Measurements from ENCODE around the gene MGAT5B.

Gene MGAT5B

DNA sequence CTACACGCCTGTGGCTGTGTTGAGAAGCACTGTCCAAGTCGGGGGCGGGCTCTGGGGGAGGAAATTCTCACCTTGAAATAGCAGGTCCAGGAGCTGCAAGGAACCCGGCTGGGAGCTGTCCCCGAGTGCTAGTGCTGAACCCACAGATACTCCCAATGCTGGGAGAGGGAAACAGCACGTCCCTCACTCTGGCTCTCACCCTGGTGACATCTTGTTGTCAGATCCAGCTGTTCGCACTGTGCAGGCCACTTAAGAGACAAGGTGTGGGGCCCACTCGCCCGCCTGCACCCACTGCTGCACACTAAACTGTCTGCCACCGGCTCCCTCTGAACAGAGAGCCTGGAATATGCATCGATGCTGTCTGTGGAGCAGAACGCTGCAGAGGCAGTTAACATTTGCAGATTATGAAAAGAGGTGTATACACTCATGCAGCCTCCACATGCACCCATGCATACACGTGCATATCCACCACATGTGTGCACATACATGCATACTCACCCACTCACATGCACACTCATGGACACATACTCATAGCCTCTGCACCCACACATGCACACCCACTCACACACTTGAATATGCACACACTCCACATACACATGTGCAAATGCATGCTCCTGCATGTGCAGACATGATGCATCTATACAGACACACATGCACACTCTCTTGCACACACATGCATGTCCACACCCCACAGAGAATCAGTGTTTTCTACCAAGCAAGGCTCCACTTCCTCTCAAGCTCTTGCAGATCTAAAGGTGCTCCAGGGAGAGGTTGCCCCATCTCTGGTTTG lies 42.0 kb downstream of the MGAT5B start:
- DNase-seq: no peak

DNA sequence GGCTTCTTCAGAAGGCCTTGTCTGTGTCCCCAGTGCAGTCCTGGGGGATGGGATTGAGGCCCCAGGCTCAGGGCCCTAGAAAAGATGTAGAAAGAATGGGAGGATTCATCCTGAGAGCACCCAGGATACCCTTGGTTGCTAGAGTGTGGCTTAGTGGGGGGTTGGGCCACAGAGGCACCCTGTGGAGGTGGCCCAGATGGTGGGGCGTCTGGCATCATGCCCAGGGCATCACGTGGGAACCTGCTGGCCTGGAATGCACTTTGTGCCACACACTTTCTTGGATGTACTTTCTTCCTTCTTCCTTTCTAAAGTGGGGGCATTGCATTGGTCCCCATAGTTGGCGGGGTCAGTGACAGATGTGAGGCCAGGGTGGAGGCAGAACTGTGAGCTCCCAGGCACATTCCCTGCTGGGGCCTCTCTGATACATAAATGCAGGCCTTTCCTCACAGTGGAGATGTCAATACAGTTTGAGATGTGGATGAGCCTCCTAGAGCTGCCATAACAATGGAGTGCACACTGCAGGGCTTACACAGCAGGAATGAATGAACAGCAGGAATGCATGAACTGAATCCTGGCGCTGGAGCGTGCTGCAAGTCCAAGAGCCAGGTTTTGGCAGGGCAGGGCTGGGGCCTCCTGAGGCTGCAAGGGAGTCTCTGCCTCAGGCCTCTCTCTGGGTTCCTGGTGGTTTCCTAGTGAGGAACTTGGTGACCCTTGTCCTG lies 43.3 kb downstream of the MGAT5B start:
- DNase-seq: peak; percentile 70

DNA sequence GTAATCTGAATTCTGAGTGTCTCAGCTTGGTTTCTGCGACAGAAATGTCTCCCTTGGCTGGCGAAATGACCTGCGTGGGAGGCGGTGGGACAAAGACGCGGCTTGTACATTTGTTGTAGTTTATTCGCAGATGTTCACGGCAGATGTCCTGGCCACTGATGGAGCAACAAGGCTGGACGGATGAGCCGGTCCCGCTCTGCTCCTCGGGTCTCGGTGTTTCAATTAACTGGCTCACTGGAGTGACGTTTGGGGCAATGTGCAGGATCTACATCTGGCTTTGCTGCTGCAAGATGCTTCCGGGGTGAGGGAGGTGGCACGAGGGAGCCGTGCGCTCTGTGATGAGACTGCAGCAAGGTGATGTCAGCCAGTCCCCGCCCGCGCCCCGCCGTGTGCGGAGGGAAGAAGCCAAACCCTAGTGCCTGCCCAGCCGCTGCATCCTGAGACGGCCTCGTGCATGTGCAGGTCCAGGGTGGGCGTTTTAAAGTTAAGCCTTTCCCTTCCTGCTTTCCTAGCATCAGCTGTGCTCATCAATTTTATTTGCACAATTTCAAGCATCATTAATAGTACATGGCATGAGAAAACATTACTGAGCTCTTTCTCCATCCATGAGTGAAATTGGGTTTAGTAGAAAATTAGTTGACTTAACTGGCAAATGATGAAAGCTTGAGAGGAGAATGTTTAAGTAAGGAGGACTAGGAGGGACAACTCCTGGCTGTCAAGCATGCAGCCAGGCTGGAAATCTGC lies 44.4 kb downstream of the MGAT5B start:
- no peak for DNase-seq

DNA sequence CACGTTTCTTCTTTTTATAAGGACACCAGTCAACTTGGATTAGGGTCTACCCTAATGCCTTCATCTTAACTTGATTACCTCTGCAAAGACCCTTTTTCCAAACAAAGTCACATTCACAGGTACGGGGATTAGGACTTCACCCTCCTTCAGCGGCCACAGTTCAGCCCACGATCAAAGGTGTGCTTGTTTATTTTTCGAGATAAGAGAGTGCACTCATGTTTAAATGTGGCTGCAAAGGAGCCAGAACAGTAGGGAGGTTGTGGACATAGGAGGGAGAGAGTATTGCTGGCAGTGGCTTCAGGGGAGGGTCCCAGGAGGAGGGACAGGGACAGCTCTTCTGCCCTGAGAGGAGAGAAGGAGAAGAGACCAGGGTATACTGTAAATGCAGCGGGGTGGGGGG lies 46.7 kb downstream of the MGAT5B start:
- no peak for DNase-seq

DNA sequence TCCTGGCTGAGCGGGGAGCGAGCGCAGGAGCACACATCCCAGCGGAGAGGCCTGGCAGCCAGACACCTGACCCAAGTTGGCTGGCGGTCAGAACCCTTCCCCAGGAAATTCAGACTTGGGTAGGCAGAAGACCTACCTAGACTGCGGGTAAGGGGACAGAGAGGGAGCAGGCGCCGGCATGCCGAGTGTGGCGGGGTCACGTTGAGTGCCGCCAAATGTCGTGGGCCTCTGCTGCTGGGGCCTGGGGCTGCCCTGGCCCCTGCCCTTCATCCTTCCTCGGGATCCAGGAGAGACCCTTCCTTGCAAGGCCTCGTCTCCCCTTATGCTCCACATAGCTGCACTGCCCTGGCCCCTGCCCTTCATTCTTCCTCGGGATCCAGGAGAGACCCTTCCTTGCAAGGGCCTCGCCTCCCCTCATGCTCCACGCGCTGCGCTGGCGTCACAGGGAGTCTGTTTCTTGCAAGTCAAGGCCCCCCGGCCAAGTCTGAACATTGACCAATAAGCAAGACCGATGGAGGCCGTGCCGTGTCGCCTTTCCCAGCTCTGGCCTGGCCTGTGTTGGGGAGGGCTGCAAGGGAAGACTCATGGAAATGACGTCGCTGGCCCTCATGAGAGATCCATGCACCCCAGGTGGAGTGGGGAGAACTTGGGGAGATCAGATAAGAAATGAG lies 47.8 kb downstream of the MGAT5B start:
- DNase-seq: no peak

DNA sequence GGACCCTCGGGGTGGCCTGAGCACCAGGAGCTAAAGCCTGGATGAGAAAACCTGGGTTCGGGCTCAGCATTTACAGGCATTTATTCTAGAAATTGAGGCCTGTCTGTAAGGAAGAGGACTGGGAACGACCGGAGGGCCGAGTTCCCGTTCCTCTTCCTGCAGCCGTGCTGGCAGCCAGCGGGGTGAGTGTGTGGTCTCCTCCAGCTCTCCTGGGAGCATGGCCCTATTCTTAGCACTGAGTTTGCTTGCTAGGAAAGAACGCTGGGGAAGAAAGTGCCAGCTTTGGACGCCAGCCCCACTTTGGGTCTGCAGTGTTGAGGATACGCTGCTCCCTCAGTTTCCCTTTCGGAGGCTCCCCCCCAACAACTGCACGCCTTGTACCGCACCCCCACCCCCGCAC lies 49.6 kb downstream of the MGAT5B start:
- no peak for DNase-seq

DNA sequence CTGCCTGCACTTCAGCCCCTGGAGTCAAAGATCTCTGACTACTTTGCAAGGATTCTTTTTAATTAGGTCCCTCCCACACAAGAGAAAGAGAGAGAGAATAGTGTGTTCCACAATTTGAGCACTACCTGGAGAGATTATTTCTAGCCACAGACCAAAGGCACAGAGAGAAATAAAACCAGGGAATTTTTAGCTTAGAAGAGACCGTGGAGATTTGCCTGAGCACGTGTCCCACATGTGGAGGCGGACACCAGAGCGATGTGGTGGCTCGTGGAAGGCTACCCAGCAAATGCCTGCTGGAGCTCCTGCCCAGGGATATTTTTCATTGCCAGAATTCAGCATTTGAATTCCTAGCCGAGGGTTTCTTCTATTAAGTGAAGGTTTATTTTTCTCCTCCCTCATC lies 50.6 kb downstream of the MGAT5B start:
- no peak for DNase-seq

DNA sequence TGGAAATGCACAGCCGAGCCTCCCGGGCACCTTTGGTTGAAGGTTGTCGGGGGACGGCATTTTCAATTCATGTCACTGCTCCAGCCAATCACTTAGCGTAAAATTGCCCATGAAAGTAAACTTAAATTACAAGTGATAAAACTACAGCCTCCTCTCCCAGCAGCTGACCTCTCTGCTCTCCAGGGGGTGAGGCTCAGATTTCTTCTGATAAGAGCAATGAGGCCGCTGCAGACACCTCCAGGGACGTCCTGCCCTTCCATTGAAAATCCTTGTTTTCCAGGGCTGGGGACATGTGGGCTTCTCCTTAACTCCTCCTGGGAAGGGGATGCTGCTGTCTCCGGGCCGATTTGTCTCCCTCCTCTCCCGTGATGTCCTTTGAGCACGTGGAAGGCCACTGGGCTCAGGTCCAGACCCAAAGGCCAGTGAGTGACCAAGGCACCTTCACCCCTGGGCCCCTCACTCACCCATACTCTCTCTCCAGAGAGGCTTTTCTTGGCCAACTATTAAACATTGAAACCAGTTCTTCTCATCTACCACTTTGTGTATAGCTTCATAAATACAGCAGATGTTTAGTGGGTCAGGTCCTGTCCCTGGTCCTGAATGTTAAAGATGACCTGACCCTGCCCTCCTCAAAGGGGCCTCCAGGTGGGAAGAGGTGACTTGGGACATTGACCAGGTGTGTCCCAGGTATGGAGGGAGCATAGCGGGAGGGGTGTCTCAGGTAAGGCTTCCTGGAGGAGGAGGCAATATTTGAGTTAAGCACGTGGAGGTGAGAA lies 52.3 kb downstream of the MGAT5B start:
- DNase-seq: no peak

DNA sequence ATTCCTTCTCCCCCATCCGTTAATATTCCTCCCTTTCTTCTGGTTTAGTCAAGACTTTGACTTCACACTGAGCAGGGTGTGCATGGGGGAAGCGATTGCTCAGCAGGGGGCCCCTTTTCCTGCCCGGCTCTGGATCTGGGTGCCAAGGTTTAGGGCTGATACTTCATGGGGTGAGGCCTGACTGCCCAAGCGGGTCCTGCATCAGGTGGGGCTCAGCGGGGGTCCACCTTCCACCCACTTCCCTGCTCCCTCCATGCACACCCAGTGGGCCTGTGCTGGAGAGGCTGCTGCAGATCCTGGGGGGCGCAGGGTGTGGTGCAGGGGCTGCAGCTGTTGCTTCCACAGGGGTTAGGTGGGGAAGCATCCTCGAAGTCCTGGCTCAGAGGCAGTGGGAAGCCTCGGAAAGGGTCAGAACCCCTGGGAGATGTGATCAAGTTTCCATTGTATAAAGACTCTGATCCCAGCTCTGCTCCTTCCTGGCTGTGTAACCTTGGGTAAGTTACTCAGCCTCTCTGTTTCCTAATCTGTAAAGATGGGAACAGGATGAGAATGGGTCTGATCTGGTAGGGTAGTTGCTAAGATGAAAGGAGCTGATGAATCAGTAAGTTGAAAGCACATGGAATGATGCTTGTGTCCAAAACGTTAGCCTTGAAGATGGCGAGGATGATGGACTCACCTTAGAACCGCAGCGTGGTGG lies 53.3 kb downstream of the MGAT5B start:
- DNase-seq: no peak

DNA sequence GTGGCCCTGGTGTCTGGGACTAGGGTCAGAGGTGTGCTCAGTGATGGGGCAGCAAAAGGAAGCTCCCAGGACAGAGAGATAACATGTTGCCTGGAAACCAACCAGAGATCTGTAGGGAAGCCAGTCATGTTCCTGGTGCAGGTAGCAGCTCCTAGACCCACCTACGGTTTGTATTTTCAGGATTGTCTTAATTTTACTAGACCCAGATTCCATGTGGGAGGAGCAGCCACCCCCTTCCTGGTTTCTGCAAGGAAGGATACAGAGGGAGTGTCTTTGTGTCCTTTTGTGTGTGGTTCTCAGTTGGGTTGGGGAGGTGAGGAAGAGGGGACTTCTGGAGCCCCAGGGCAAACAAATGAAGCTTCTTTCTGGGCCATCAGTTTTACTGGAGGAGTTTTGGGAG lies 53.9 kb downstream of the MGAT5B start:
- no peak for DNase-seq

DNA sequence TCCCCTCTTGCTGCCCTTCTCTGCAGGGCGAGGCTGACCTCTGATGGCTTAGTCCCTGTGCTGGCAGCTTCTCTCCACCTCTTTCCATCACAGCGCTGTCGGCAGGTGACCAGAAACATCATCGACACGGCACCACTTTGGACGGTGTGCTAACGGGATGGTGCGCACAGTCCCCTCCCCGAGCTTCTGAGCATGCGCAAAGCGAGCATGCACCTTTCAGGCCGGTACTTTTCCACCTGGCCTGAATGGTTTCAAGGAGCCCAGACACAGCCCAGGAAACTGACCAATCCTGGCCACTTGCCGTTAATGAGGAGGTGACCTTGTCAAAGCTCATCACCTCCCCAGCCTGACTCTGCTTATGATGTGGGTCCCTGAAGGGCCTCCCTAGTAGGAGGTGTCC lies 54.8 kb downstream of the MGAT5B start:
- DNase-seq: no peak

- no peak for DNase-seq
These were observed 55.3 kb downstream of the MGAT5B start for GRCh38 chr17:76923491-76923890.

DNA sequence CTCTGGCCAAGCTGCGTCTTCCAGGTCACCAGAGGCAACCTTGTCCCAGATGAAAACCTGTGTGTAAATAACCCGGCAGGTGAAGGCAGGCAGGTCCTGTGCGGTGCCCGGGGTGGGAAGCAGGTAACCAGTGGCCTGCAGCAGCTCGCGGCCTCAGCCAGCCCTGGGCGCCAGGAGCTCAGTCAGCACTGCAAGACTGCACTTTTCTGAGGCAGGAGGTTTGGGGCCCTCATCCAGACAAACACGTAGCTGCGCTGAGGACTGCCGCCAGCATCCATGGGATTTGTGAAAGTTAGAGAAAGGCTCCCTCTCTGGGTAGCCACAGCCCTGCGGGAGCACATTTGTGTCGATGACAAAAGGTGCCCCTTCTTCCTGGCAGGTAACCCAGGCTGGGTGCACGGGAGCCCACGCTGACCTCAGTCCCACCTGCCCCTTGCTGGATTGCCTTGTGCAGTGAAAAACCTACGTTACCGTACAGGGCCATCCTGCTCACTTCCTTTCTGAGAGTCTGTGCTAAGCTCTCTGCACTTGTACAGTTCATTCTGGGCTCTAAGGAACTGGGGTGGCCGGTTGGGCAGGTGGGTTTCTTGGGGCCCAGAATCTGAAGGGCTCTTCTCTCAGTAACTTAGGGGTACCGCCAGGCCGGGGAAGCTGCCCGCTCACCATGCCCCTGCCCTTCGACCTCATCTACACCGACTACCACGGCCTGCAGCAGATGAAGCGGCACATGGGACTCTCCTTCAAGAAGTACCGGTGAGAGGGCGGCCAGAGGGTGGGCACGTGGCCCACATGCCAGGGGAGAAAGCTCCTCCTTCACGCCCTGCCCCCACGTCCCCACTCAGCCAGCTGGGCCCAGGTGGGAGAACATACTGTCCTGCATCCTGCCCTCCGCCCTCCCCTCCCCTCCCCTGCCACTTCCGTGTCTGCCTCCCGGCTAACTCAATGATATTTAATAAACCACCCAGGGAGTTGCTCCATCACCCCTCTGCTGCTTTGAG lies 56.4 kb downstream of the MGAT5B start:
- DNase-seq: no peak

DNA sequence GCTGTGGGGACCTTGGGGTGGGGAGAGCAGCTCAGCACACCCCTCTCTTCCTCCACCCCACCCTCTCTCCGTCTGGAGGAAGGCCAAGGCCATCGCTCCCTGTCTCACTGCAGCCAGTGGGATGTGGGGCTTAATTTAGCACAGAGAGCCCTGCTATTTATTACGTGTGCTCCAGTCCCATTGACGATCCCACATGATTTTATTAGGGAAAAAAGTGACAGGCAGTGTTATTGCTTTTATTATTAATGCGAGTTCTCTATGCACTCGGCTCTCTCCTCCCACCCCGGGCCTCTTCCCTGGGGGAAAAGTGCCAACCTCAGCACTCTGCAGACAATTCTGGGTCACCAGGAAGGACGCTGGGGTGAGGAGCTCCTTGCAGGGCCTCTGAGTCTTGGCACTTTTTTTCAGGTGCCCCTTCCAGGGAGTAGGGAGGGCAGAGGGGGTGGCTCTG lies 57.3 kb downstream of the MGAT5B start:
- no peak for DNase-seq

- DNase-seq: no peak
These were observed 58.1 kb downstream of the MGAT5B start for GRCh38 chr17:76926237-76926866.

GRCh38 chr17:76927577-76927976 lies 59.4 kb downstream of the MGAT5B start:
- no peak for DNase-seq

DNA sequence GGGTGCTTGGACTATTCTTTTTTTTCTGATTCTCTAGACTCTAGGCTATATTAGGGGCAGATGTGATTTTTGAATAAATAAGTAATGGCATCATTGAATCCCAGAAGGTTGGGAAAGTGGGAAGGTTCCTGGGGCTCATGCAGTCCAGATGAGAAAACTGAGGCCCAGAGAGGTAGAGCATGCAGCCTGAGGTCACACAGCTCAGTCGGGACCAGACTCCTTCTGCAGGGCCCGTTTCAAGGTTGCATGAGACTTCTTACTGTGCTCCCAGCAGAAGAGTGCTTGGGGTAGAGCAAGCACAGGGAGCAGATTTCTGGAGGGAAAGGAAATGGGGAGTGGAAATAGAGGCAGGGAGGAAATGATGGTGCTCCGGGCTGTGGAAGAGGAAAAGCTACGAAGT lies 59.8 kb downstream of the MGAT5B start:
- DNase-seq: no peak

DNA sequence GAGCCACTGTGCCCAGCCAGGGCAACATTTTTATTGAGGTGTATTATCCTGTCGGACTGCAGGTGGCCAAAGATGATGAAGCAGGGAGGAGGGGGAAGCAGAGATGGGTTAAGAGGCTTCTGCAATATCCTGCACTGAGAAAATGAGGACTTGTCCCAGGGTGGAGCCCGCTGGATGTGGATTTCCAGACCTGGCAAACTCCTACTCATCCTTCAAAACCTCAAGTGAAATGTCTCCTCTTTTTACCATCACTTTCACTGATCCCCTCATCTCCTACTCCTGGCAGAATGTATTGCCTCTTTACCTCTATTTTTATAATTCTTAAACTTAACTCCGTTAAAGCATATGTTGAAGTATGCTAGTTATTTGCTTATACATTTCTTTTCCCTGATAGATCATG lies 60.9 kb downstream of the MGAT5B start:
- no peak for DNase-seq

DNA sequence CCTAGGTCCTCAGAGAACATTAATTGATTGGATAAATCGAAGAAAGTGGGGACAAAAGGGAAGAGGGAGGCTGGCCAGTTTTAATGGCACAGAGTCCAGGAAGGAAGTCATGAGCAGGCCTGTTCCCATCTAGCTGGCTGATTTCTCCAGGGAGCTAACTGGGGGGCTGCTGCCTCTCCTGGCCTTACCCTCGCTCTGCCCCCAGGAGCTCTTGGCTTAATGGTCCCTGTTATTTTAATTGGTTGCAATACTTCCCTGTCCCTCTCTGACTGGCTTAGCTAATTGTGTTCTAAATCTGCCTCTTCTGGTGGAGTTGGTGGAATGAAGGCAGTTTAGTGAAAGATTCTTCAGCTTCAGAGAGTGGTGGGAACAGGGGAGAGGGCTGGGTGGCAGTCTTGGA lies 61.4 kb downstream of the MGAT5B start:
- no peak for DNase-seq

DNA sequence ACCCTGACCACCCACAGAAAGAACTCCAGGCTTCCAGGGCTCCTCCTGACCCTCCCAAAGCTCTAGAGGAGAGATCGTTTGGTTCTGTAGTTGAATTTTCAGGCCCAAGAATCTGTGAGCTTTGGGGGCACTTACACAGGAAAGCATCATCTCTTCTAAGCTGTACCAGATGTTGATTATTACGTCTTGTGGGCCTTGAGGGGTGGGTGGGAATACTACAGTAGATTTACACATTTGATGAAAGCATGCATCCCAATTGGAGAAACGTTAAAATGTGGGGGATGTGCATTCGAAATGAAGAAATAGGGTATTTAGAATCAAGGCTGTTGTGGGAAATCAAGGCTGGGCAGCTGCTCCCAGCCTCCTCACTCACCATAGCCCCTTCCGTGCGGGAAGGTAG lies 61.9 kb downstream of the MGAT5B start:
- no peak for DNase-seq
